DOHH2 (cell line): ENCODE data around the gene MLH1.

Experiments
- EZH2phosphoT487 ChIP-seq: fragments of 200-600 bp; sonication (generic); IDR thresholded peaks from 2 replicates; pipeline ENCODE4 v1.6.1; 2017; ENCODE audit warnings: borderline replicate concordance, mild to moderate bottlenecking, antibody characterized with exemption, low read length, moderate library complexity, mixed read lengths
- TF ChIP-seq, protein P1 (sequence below): fragments of 200-600 bp; sonication (generic); IDR thresholded peaks from one replicate; pipeline ENCODE4 v1.5.1; 2014; ENCODE audit warnings: antibody characterized with exemption, mild to moderate bottlenecking, low read depth, low read length; ENCODE audit not compliant: poor library complexity, severe bottlenecking

DNA sequence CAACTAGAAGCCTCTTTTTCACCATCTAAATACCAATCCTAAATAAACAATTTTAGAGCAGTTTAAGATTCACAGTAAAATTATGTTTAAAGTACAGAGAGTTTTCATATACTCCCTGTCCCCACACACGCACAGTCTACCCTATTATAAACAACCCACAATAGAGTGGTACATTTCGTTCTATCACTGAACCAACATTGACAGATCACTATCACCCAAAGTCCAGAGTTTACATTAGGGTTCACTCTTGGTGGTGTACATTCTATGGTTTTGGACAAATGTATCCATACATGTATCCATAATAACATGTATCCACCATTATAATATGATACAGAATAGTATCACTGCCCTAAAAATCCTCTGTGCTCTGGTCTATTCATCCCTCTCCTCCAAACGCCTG, 89.0 kb downstream of the MLH1 start:
- TF ChIP-seq, protein P1, sequence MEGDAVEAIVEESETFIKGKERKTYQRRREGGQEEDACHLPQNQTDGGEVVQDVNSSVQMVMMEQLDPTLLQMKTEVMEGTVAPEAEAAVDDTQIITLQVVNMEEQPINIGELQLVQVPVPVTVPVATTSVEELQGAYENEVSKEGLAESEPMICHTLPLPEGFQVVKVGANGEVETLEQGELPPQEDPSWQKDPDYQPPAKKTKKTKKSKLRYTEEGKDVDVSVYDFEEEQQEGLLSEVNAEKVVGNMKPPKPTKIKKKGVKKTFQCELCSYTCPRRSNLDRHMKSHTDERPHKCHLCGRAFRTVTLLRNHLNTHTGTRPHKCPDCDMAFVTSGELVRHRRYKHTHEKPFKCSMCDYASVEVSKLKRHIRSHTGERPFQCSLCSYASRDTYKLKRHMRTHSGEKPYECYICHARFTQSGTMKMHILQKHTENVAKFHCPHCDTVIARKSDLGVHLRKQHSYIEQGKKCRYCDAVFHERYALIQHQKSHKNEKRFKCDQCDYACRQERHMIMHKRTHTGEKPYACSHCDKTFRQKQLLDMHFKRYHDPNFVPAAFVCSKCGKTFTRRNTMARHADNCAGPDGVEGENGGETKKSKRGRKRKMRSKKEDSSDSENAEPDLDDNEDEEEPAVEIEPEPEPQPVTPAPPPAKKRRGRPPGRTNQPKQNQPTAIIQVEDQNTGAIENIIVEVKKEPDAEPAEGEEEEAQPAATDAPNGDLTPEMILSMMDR: no peak
- TF ChIP-seq EZH2phosphoT487: no peak
